Keratinocyte (primary cell): Measurements from ENCODE around the gene JAKMIP1. TPM values are rescaled to one million over a fixed set of nuclear protein-coding genes. Genes with fewer than 3 reads are reported as not detected.

ENCODE experiments used
- DNase-seq: peaks from one replicate; pipeline ENCODE4 v3.0.0-alpha.2; 2011; ENCODE audit warnings: low read depth, missing footprints, low spot score
- FAIRE-seq: peaks from 2 replicates; lab custom pipeline; 2011; peaks lifted over from hg19 to GRCh38; lab: Jason Lieb, UNC
- H2AFZ ChIP-seq: 2 replicates; pipeline ENCODE4 v1.6.0; 2012; ENCODE audit warnings: low read length, control low read depth, inconsistent platforms; ENCODE audit not compliant: control insufficient read depth
- H3K27ac ChIP-seq: 2 replicates; pipeline ENCODE4 v1.5.1; 2011; ENCODE audit warnings: low read length; ENCODE audit not compliant: control insufficient read depth, insufficient read depth
- H3K27me3 ChIP-seq: 3 replicates; pipeline ENCODE4 v1.6.0; 2011; ENCODE audit warnings: low read length; ENCODE audit not compliant: control insufficient read depth, insufficient read depth; ENCODE audit errors: extremely low read depth
- H3K36me3 ChIP-seq, 2 experiments: 2 replicates in 1 of 2; 3 replicates in 1 of 2; pipeline ENCODE4 v1.5.1; 2011; ENCODE audit warnings: low read length in 2 of 2, mild to moderate bottlenecking in 1 of 2; ENCODE audit not compliant: control insufficient read depth in 2 of 2, insufficient read depth in 2 of 2; ENCODE audit errors: extremely low read depth in 1 of 2
- H3K4me1 ChIP-seq: 3 replicates; pipeline ENCODE4 v1.5.1; 2011; ENCODE audit warnings: low read length; ENCODE audit not compliant: control insufficient read depth, insufficient read depth; ENCODE audit errors: extremely low read depth
- H3K4me2 ChIP-seq: 3 replicates; pipeline ENCODE4 v1.6.0; 2011; ENCODE audit warnings: low read depth, low read length; ENCODE audit not compliant: control insufficient read depth, insufficient read depth; ENCODE audit errors: extremely low read depth
- H3K4me3 ChIP-seq, 3 experiments: fragments of 200-600 bp in 1 of 3; sonication (generic) in 1 of 3; 2 replicates in 2 of 3; 3 replicates in 1 of 3; pipeline ENCODE4 v1.5.1; 2011 to 2016; ENCODE audit warnings: low read length in 3 of 3, mild to moderate bottlenecking in 3 of 3, control low read depth in 2 of 3, inconsistent platforms in 1 of 3, low read depth in 1 of 3, mixed read lengths in 1 of 3, mixed run types in 1 of 3, moderate library complexity in 1 of 3; ENCODE audit not compliant: control insufficient read depth in 2 of 3, insufficient read depth in 2 of 3; ENCODE audit errors: extremely low read depth in 1 of 3
- H3K79me2 ChIP-seq: 2 replicates; pipeline ENCODE4 v1.6.0; 2012; ENCODE audit warnings: low read length; ENCODE audit not compliant: control insufficient read depth, insufficient read depth
- H3K9ac ChIP-seq: 3 replicates; pipeline ENCODE4 v1.6.0; 2011; ENCODE audit warnings: low read length; ENCODE audit not compliant: control insufficient read depth, insufficient read depth; ENCODE audit errors: extremely low read depth
- H3K9me1 ChIP-seq: 3 replicates; pipeline ENCODE4 v1.6.0; 2011; ENCODE audit warnings: low read length; ENCODE audit not compliant: control insufficient read depth, insufficient read depth; ENCODE audit errors: extremely low read depth
- H3K9me3 ChIP-seq: 2 replicates; pipeline ENCODE4 v1.5.1; 2012; ENCODE audit warnings: low read depth, low read length; ENCODE audit not compliant: control insufficient read depth
- H4K20me1 ChIP-seq: 3 replicates; pipeline ENCODE4 v1.6.0; 2011; ENCODE audit warnings: low read length; ENCODE audit not compliant: control insufficient read depth, insufficient read depth; ENCODE audit errors: extremely low read depth
- EZH2 ChIP-seq: IDR thresholded peaks from one replicate; pipeline ENCODE4 v1.6.1; 2012; ENCODE audit warnings: inconsistent platforms, mild to moderate bottlenecking, low read length, moderate library complexity
- dilution Hi-C: fragments of 300-500 bp; cut with MboI; formaldehyde crosslinking; loops from one replicate; pipeline ENCODE4 v1.7.0; 2020; ENCODE audit warnings: low sequenced_read_pairs; ENCODE audit not compliant: extremely low pct_ligation_motif_present
- polyA plus RNA-seq, 5 experiments: library from polyadenylated mRNA; depleted of rRNA in 3 of 5; stranded (reverse) in 3 of 5; stranded (forward) in 1 of 5; unstranded in 1 of 5; fragments of >200 nt; gene quantifications; 1 replicate in 1 of 5; 2 replicates in 3 of 5; 3 replicates in 1 of 5; pipeline versions ENCODE4 v1.2.1 to v1.2.3, GENCODE V29; 2011 to 2012; ENCODE audit warnings: missing spikeins in 2 of 5, low read depth in 1 of 5, low replicate concordance in 1 of 5
- TF ChIP-seq, protein P1 (sequence below), 3 experiments: IDR thresholded peaks in 1 of 3; conservative IDR thresholded peaks in 1 of 3; optimal IDR thresholded peaks in 1 of 3; 2 replicates in 2 of 3; 3 replicates in 1 of 3; pipeline versions ENCODE3 to v1.5.1; 2011; ENCODE audit warnings: low read length in 3 of 3, mild to moderate bottlenecking in 3 of 3, moderate library complexity in 2 of 3, control low read depth in 1 of 3, inconsistent platforms in 1 of 3; ENCODE audit not compliant: insufficient read depth in 2 of 3; ENCODE audit errors: extremely low read depth in 1 of 3

The JAKMIP1 gene
- polyA plus RNA-seq, 1 donor (not counting 4 experiments of a cell fraction or from before 2014, with no cell fraction given) = not detected

DNA sequence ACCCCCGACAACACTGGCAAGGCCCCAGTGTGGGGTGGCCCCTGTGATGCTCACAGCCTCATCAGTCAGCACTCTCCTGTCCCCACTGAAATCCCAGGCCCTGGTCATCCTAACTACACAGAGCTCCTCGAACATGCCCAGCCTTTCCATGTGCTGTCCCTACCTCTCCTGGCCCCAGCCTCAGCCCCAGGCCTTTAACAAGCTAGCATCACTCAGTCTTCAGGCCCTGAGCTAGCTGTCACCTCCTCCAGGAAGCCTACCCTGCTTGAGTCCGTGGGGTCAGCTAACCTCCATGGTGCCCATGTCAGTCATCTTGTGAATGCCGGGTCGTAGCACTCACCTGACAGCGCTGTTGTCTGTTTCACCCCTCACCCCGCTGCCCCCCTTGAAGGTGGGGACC lies 156.5 kb downstream of the JAKMIP1 start:
- Histone ChIP-seq H3K9me3 (no peaks in the 10 kb centered on the region), H3K4me2 (no peak overlapping the region), H3K4me1 (no peaks in the 10 kb centered on the region), H2AFZ (no peak overlapping the region), H3K79me2 (no peaks in the 10 kb centered on the region), H3K9ac (no peak overlapping the region), H3K27ac (no peak overlapping the region), H3K9me1 (no peaks in the 10 kb centered on the region), H4K20me1 (no peaks in the 10 kb centered on the region), H3K4me3 (no peak overlapping the region), H3K27me3 (no peaks in the 10 kb centered on the region), H3K36me3 (no peaks in the 10 kb centered on the region)
- FAIRE-seq = no peak
- DNase-seq = no peak
- no peak for TF ChIP-seq EZH2
- TF ChIP-seq, protein P1, sequence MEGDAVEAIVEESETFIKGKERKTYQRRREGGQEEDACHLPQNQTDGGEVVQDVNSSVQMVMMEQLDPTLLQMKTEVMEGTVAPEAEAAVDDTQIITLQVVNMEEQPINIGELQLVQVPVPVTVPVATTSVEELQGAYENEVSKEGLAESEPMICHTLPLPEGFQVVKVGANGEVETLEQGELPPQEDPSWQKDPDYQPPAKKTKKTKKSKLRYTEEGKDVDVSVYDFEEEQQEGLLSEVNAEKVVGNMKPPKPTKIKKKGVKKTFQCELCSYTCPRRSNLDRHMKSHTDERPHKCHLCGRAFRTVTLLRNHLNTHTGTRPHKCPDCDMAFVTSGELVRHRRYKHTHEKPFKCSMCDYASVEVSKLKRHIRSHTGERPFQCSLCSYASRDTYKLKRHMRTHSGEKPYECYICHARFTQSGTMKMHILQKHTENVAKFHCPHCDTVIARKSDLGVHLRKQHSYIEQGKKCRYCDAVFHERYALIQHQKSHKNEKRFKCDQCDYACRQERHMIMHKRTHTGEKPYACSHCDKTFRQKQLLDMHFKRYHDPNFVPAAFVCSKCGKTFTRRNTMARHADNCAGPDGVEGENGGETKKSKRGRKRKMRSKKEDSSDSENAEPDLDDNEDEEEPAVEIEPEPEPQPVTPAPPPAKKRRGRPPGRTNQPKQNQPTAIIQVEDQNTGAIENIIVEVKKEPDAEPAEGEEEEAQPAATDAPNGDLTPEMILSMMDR (optimal IDR thresholded peaks at IDR 0.05 in 1 of 3, IDR thresholded peaks at IDR 0.05 in 1 of 3, conservative IDR thresholded peaks at IDR 0.05 in 1 of 3; ENCODE audit: extremely low read depth in 1 of 3, insufficient read depth in 2 of 3, low read length in 3 of 3) = no peak
- dilution Hi-C loops = no loop called here

DNA sequence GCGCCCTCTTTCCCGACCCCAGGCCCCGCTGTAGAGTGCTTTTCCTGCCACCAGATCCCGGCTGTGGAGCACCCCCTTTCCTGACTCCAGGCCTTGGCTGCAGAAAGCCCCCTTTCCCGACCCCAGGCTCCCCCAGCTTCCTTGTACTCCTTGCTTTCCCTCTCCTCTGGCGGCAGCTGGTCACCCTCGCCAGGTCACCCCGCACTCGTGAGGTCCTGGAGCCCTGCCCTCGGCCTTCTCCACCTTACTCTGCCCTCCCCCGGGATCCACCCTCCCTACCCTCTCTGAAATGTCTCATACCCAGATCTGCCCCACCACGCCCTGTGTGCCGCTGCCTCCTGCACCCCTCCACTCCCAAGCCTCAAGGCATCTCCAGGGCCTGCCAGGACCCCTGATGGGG lies 157.2 kb downstream of the JAKMIP1 start:
- FAIRE-seq = no peak
- H3K9me3 ChIP-seq = no peaks in the 10 kb centered on the region
- no peak overlapping the region for H3K4me2 ChIP-seq
- no peak overlapping the region for H2AFZ ChIP-seq
- no peaks in the 10 kb centered on the region for H3K36me3 ChIP-seq
- TF ChIP-seq EZH2 = no peak
- TF ChIP-seq, protein P1 (optimal IDR thresholded peaks at IDR 0.05 in 1 of 3, IDR thresholded peaks at IDR 0.05 in 1 of 3, conservative IDR thresholded peaks at IDR 0.05 in 1 of 3; ENCODE audit: extremely low read depth in 1 of 3, insufficient read depth in 2 of 3, low read length in 3 of 3) = no peak
- H4K20me1 ChIP-seq = no peaks in the 10 kb centered on the region
- H3K4me3 ChIP-seq = no peak overlapping the region
- no peaks in the 10 kb centered on the region for H3K4me1 ChIP-seq
- no peaks in the 10 kb centered on the region for H3K9me1 ChIP-seq
- H3K27me3 ChIP-seq = no peaks in the 10 kb centered on the region
- no peak overlapping the region for H3K9ac ChIP-seq
- H3K79me2 ChIP-seq = no peaks in the 10 kb centered on the region
- no peak overlapping the region for H3K27ac ChIP-seq
- DNase-seq = no peak
- dilution Hi-C loops = no loop called here
